Activated T-cell treated with anti-CD3 and anti-CD28 coated beads for 48 hours (primary cell): ENCODE data around the gene PHF21A.
"Not testable (repeated sequence)": the region's sequence is repeated elsewhere in the genome, so short reads cannot be mapped to it uniquely, and the experiment has no call there.

Experiments used
- DNase-seq: peaks from one replicate; pipeline ENCODE4 v3.0.0-alpha.2; 2020; ENCODE audit warnings: low read depth

PHF21A gene

GRCh38 chr11:45902452-45903380 is 218.5 kb downstream of the PHF21A start:
- DNase-seq, result no peak

- no peak for DNase-seq
Observed at GRCh38 chr11:45901626-45902025, 219.6 kb downstream of the PHF21A start.

GRCh38 chr11:45900916-45901617 is 220.2 kb downstream of the PHF21A start:
- DNase-seq, result no peak

GRCh38 chr11:45900175-45900800 is 221.0 kb downstream of the PHF21A start:
- DNase-seq, result not testable (repeated sequence)

GRCh38 chr11:45899448-45900174 is 221.6 kb downstream of the PHF21A start:
- DNase-seq, result peak; percentile 63

- no peak for DNase-seq
Observed at GRCh38 chr11:45899086-45899447, 222.2 kb downstream of the PHF21A start.

- no peak for DNase-seq
Observed at GRCh38 chr11:45897556-45897955, 223.7 kb downstream of the PHF21A start.

- no peak for DNase-seq
Observed at GRCh38 chr11:45896422-45896984, 224.8 kb downstream of the PHF21A start.

- DNase-seq, result no peak
Observed at GRCh38 chr11:45895553-45896259, 225.5 kb downstream of the PHF21A start.

- DNase-seq, result no peak
Observed at GRCh38 chr11:45894555-45895247, 226.6 kb downstream of the PHF21A start.

GRCh38 chr11:45892856-45893255 is 228.4 kb downstream of the PHF21A start:
- no peak for DNase-seq

GRCh38 chr11:45890886-45891550 is 230.2 kb downstream of the PHF21A start:
- DNase-seq, result no peak

GRCh38 chr11:45889966-45890365 is 231.3 kb downstream of the PHF21A start:
- no peak for DNase-seq

GRCh38 chr11:45889555-45889954 is 231.7 kb downstream of the PHF21A start:
- no peak for DNase-seq

- no peak for DNase-seq
Observed at GRCh38 chr11:45887587-45887986, 233.7 kb downstream of the PHF21A start.

- DNase-seq, result no peak
Observed at GRCh38 chr11:45886816-45887520, 234.3 kb downstream of the PHF21A start.

GRCh38 chr11:45885921-45886721 is 235.1 kb downstream of the PHF21A start:
- DNase-seq, result no peak

GRCh38 chr11:45885274-45885920 is 235.9 kb downstream of the PHF21A start, which contains the start of gene MAPK8IP1:
Gene MAPK8IP1, plus strand, starts transcription at chr11:45885651. Its CDS starts 170 bp downstream, at chr11:45885821.
- DNase-seq, result peak; percentile 43
